HUES64 (cell line): ENCODE measurements around the gene POSTN.
"Not testable (repeated sequence)": the region's sequence is repeated elsewhere in the genome, so short reads cannot be mapped to it uniquely, and the experiment has no call there.

Experiments
- H3K27ac ChIP-seq: 2 replicates; pipeline ENCODE4 v1.7.0; 2013; ENCODE audit warnings: low read depth, low read length, inconsistent platforms
- H3K27me3 ChIP-seq: 2 replicates; pipeline ENCODE4 v1.6.1; 2013; ENCODE audit warnings: mild to moderate bottlenecking, low read length; ENCODE audit not compliant: insufficient read depth
- H3K36me3 ChIP-seq: 2 replicates; pipeline ENCODE4 v1.6.1; 2013; ENCODE audit warnings: mild to moderate bottlenecking, low read length; ENCODE audit not compliant: insufficient read depth
- H3K4me1 ChIP-seq: 2 replicates; pipeline ENCODE4 v1.6.1; 2013; ENCODE audit warnings: mild to moderate bottlenecking, low read length, moderate library complexity; ENCODE audit not compliant: insufficient read depth
- H3K4me3 ChIP-seq: 2 replicates; pipeline ENCODE4 v1.5.1; 2013; ENCODE audit warnings: mild to moderate bottlenecking, low read length, moderate library complexity
- H3K9ac ChIP-seq: 2 replicates; pipeline ENCODE4 v1.6.1; 2013; ENCODE audit warnings: mild to moderate bottlenecking, low read depth, low read length
- H3K9me3 ChIP-seq: 2 replicates; pipeline ENCODE4 v1.6.1; 2013; ENCODE audit warnings: low read depth, low read length; ENCODE audit not compliant: insufficient read depth
- WGBS: fragments of 150-250, 120-280 bp; methylation state at CpG from one replicate; pipeline ENCODE4 v1.1.7; 2013; ENCODE audit warnings: missing lambda C conversion rate; 5-methylcytosine and 5-hydroxymethylcytosine counted together

POSTN gene

GRCh38 chr13:37596805-37597204 lies 1.8 kb downstream of the POSTN start:
- Histone ChIP-seq H3K27ac (no peak overlapping the region), H3K36me3 (no peaks in the 10 kb centered on the region), H3K4me1 (peaks cover 45% of the 10 kb centered on the region), H3K9ac (no peak overlapping the region), H3K9me3 (no peaks in the 10 kb centered on the region), H3K4me3 (no peak overlapping the region), H3K27me3 (no peaks in the 10 kb centered on the region)
- 93% methylated on average over 2 of the region's 3 CpGs for WGBS

GRCh38 chr13:37595162-37595561 lies 3.4 kb downstream of the POSTN start:
- Histone ChIP-seq H3K36me3 (no peaks in the 10 kb centered on the region), H3K4me1 (peaks cover 35% of the 10 kb centered on the region), H3K27ac (peak overlapping the region; percentile 59), H3K4me3 (peak overlapping the region; percentile 1; the same call in 1 of the 2 replicates), H3K9ac (no peak overlapping the region), H3K9me3 (no peaks in the 10 kb centered on the region), H3K27me3 (no peaks in the 10 kb centered on the region)

- 41% methylated on average over 1 of the region's 2 CpGs for WGBS
- Histone ChIP-seq H3K4me3 (no peak overlapping the region), H3K4me1 (peaks cover 35% of the 10 kb centered on the region), H3K27ac (peak overlapping the region; percentile 59), H3K27me3 (no peaks in the 10 kb centered on the region), H3K36me3 (no peaks in the 10 kb centered on the region), H3K9ac (no peak overlapping the region), H3K9me3 (no peaks in the 10 kb centered on the region)
Measured at GRCh38 chr13:37594550-37594949, 4.0 kb downstream of the POSTN start.

GRCh38 chr13:37589381-37589780 lies 9.2 kb downstream of the POSTN start:
- 100% methylated on average over 1 of the region's 4 CpGs for WGBS
- not testable (repeated sequence) for H3K27me3 ChIP-seq, H3K9ac ChIP-seq, H3K27ac ChIP-seq, H3K9me3 ChIP-seq, H3K4me3 ChIP-seq, H3K36me3 ChIP-seq, H3K4me1 ChIP-seq

- Histone ChIP-seq H3K4me3 (no peak overlapping the region), H3K36me3 (no peaks in the 10 kb centered on the region), H3K4me1 (no peaks in the 10 kb centered on the region), H3K27me3 (no peaks in the 10 kb centered on the region), H3K9me3 (no peaks in the 10 kb centered on the region), H3K27ac (no peak overlapping the region), H3K9ac (no peak overlapping the region)
- 100% methylated on average over 2 of the region's 2 CpGs for WGBS
Measured at GRCh38 chr13:37587236-37587635, 11.3 kb downstream of the POSTN start.

GRCh38 chr13:37586164-37586563 lies 12.4 kb downstream of the POSTN start:
- H3K4me1 ChIP-seq: no peaks in the 10 kb centered on the region
- no peaks in the 10 kb centered on the region for H3K9me3 ChIP-seq
- H3K27ac ChIP-seq: no peak overlapping the region
- H3K36me3 ChIP-seq: no peaks in the 10 kb centered on the region
- no peaks in the 10 kb centered on the region for H3K27me3 ChIP-seq
- H3K4me3 ChIP-seq: no peak overlapping the region
- 95% methylated on average over 3 of the region's 4 CpGs for WGBS
- H3K9ac ChIP-seq: no peak overlapping the region

GRCh38 chr13:37585541-37585940 lies 13.0 kb downstream of the POSTN start:
- Histone ChIP-seq H3K4me1 (no peaks in the 10 kb centered on the region), H3K4me3 (no peak overlapping the region), H3K27ac (no peak overlapping the region), H3K27me3 (no peaks in the 10 kb centered on the region), H3K36me3 (no peaks in the 10 kb centered on the region), H3K9me3 (no peaks in the 10 kb centered on the region), H3K9ac (no peak overlapping the region)
- WGBS: no CpG with 5 or more reads among the region's 1 CpG

- no peaks in the 10 kb centered on the region for H3K4me1 ChIP-seq
- no peak overlapping the region for H3K27ac ChIP-seq
- H3K36me3 ChIP-seq: no peaks in the 10 kb centered on the region
- no peak overlapping the region for H3K4me3 ChIP-seq
- no peaks in the 10 kb centered on the region for H3K27me3 ChIP-seq
- no peak overlapping the region for H3K9ac ChIP-seq
- no peaks in the 10 kb centered on the region for H3K9me3 ChIP-seq
Measured at GRCh38 chr13:37576601-37577000, 22.0 kb downstream of the POSTN start.

GRCh38 chr13:37565425-37565824 lies 33.1 kb downstream of the POSTN start:
- H3K27ac ChIP-seq: no peak overlapping the region
- no peaks in the 10 kb centered on the region for H3K4me1 ChIP-seq
- no peak overlapping the region for H3K4me3 ChIP-seq
- H3K27me3 ChIP-seq: no peaks in the 10 kb centered on the region
- 100% methylated on average over 1 of the region's 1 CpG for WGBS
- no peak overlapping the region for H3K9ac ChIP-seq
- no peaks in the 10 kb centered on the region for H3K36me3 ChIP-seq
- no peaks in the 10 kb centered on the region for H3K9me3 ChIP-seq

GRCh38 chr13:37561031-37561430 lies 37.5 kb downstream of the POSTN start:
- Histone ChIP-seq H3K27ac (no peak overlapping the region), H3K36me3 (no peaks in the 10 kb centered on the region), H3K9ac (no peak overlapping the region), H3K4me3 (no peak overlapping the region), H3K4me1 (no peaks in the 10 kb centered on the region), H3K9me3 (peaks cover 5% of the 10 kb centered on the region; the same call in 1 of the 2 replicates), H3K27me3 (no peaks in the 10 kb centered on the region)
- 100% methylated on average over 2 of the region's 2 CpGs for WGBS

- Histone ChIP-seq H3K9ac (no peak overlapping the region), H3K4me3 (no peak overlapping the region), H3K4me1 (no peaks in the 10 kb centered on the region), H3K27me3 (no peaks in the 10 kb centered on the region), H3K36me3 (no peaks in the 10 kb centered on the region), H3K9me3 (peaks cover 5% of the 10 kb centered on the region; the same call in 1 of the 2 replicates), H3K27ac (no peak overlapping the region)
- 88% methylated on average over 3 of the region's 3 CpGs for WGBS
Measured at GRCh38 chr13:37560526-37560925, 38.0 kb downstream of the POSTN start.

GRCh38 chr13:37558766-37559165 lies 39.8 kb downstream of the POSTN start:
- not testable (repeated sequence) for H3K4me3 ChIP-seq, H3K9me3 ChIP-seq, H3K27me3 ChIP-seq, H3K27ac ChIP-seq, H3K36me3 ChIP-seq, H3K9ac ChIP-seq, H3K4me1 ChIP-seq
- 95% methylated on average over 4 of the region's 5 CpGs for WGBS
